ENCODE results near the gene TMEM150C. TPM values are rescaled to one million over a fixed set of nuclear protein-coding genes. Genes with fewer than 3 reads are reported as not detected.

TMEM150C gene
- total and polyA plus RNA-seq, 2 of the 8 experiments (the other 6 are each of a cell fraction or from before 2014, with no cell fraction given) = 1.5 to 1.7 TPM

DNA sequence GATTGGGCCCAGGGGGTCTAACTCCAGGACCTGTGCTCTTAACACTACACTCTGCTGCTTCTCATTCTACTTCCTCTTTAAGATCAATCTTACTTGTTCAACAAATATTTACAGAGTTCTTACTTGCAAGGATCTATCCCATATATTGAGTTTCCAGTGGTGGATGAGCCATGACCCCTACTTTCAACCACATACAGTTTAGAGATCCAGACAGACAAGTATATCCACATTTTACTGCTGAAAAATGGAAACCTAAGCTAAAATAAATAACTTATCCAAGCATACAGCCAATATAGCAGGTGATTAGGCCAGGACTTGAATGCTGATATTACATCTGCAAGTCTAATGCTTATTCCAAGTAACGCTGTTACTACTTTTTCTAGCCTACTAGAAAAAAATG, 18.7 kb downstream of the TMEM150C start:
- CTCF ChIA-PET (ENCODE audit: partially characterized antibody) = interaction anchor here (0.6 to 1.4 kb wide), 4 partner anchors 11 to 196 kb away, joined by 3 to 6 read pairs (median 3); no protein-coding TSS in a partner anchor
- no peak for TF ChIP-seq FOSL1 (IDR thresholded peaks at IDR 0.05; ENCODE audit: insufficient read depth, low read depth, low read length)
- TF ChIP-seq, protein P1, sequence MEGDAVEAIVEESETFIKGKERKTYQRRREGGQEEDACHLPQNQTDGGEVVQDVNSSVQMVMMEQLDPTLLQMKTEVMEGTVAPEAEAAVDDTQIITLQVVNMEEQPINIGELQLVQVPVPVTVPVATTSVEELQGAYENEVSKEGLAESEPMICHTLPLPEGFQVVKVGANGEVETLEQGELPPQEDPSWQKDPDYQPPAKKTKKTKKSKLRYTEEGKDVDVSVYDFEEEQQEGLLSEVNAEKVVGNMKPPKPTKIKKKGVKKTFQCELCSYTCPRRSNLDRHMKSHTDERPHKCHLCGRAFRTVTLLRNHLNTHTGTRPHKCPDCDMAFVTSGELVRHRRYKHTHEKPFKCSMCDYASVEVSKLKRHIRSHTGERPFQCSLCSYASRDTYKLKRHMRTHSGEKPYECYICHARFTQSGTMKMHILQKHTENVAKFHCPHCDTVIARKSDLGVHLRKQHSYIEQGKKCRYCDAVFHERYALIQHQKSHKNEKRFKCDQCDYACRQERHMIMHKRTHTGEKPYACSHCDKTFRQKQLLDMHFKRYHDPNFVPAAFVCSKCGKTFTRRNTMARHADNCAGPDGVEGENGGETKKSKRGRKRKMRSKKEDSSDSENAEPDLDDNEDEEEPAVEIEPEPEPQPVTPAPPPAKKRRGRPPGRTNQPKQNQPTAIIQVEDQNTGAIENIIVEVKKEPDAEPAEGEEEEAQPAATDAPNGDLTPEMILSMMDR (IDR thresholded peaks at IDR 0.05; ENCODE audit: control extremely low read depth in 1 of 3, insufficient read depth in 1 of 3, low read depth in 1 of 3, low read length in 3 of 3) = no peak
- TF ChIP-seq TCF12 (IDR thresholded peaks at IDR 0.05; ENCODE audit: low read depth, low read length) = no peak
- no peak for TF ChIP-seq SP1 (IDR thresholded peaks at IDR 0.05; ENCODE audit: low read depth, low read length)
- no peak for TF ChIP-seq BACH1 (IDR thresholded peaks at IDR 0.05; ENCODE audit: low read length)
- TF ChIP-seq, protein P2, sequence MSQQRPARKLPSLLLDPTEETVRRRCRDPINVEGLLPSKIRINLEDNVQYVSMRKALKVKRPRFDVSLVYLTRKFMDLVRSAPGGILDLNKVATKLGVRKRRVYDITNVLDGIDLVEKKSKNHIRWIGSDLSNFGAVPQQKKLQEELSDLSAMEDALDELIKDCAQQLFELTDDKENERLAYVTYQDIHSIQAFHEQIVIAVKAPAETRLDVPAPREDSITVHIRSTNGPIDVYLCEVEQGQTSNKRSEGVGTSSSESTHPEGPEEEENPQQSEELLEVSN (IDR thresholded peaks at IDR 0.05) = no peak
- no peak for TF ChIP-seq GABPA (IDR thresholded peaks at IDR 0.05; ENCODE audit: borderline replicate concordance, insufficient read depth, low read length)
- TF ChIP-seq RAD21 (IDR thresholded peaks at IDR 0.05 in 1 of 2, conservative IDR thresholded peaks at IDR 0.05 in 1 of 2; ENCODE audit: low read depth in 2 of 2, low read length in 2 of 2) = no peak
- TF ChIP-seq CEBPB (IDR thresholded peaks at IDR 0.05; ENCODE audit: low read depth, low read length) = no peak
- TF ChIP-seq PHF8 (conservative IDR thresholded peaks at IDR 0.05; ENCODE audit: low read depth, low read length) = no peak
- TF ChIP-seq, protein P3, sequence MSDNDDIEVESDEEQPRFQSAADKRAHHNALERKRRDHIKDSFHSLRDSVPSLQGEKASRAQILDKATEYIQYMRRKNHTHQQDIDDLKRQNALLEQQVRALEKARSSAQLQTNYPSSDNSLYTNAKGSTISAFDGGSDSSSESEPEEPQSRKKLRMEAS (IDR thresholded peaks at IDR 0.05) = no peak

More for the DNA sequence above, 18.7 kb downstream of the TMEM150C start:
- Histone ChIP-seq H3K4me2 (ENCODE audit: insufficient read depth in 1 of 2, low read depth in 2 of 2, low read length in 2 of 2) (no peak overlapping the region), H4K20me1 (replicated peaks in 1 of 2; ENCODE audit: control insufficient read depth in 1 of 2, insufficient read depth in 2 of 2, low read length in 2 of 2) (no peaks in the 10 kb centered on the region), H3K14ac (ENCODE audit: insufficient read length) (no peak overlapping the region), H4K91ac (replicated peaks; ENCODE audit: insufficient read length, low read length) (no peak overlapping the region), H4K8ac (ENCODE audit: extremely low read depth, insufficient read depth, low read length) (no peak overlapping the region), H3K56ac (replicated peaks; ENCODE audit: insufficient read length, low read depth, low read length) (no peak overlapping the region), H3K18ac (ENCODE audit: extremely low read depth, low read length) (no peak overlapping the region), H3K36me3 (ENCODE audit: control insufficient read depth in 2 of 4, insufficient read depth in 4 of 4, low read length in 3 of 4) (no peaks in the 10 kb centered on the region), H2AK5ac (ENCODE audit: low read depth, low read length) (no peak overlapping the region), H2BK20ac (ENCODE audit: low read length) (no peak overlapping the region), H2BK120ac (replicated peaks; ENCODE audit: low read depth, low read length) (no peak overlapping the region), H3K27me3 (replicated peaks in 1 of 4; ENCODE audit: control insufficient read depth in 3 of 4, extremely low read depth in 1 of 4, insufficient read depth in 3 of 4, low read length in 3 of 4) (no peaks in the 10 kb centered on the region), H2AFZ (ENCODE audit: low read length) (no peak overlapping the region), H3K23me2 (ENCODE audit: low read depth, low read length) (no peaks in the 10 kb centered on the region), H3K79me2 (ENCODE audit: control insufficient read depth in 1 of 2, insufficient read depth in 2 of 2, low read length in 2 of 2) (no peaks in the 10 kb centered on the region), H3K27ac (ENCODE audit: low read depth, low read length) (no peak overlapping the region), H2BK15ac (ENCODE audit: low read length) (no peak overlapping the region), H3K4me1 (replicated peaks in 1 of 4; ENCODE audit: control insufficient read depth in 3 of 4, insufficient read depth in 4 of 4, low read length in 3 of 4) (no peaks in the 10 kb centered on the region), H3K23ac (ENCODE audit: insufficient read length) (no peak overlapping the region), H3K4ac (replicated peaks; ENCODE audit: insufficient read length, low read depth, low read length) (no peak overlapping the region), H3K9ac (replicated peaks in 1 of 4; ENCODE audit: extremely low read depth in 1 of 4, low read depth in 3 of 4, low read length in 3 of 4) (no peak overlapping the region), H2BK12ac (ENCODE audit: low read depth, low read length) (no peak overlapping the region), H4K5ac (ENCODE audit: insufficient read length, low read depth, low read length) (no peak overlapping the region), H2BK5ac (ENCODE audit: low read depth, low read length) (no peak overlapping the region), H3K4me3 (ENCODE audit: extremely low read depth in 1 of 4, insufficient read depth in 2 of 4, low read depth in 3 of 4, low read length in 4 of 4) (no peak overlapping the region), H3K79me1 (ENCODE audit: low read depth, low read length) (no peaks in the 10 kb centered on the region), H3K9me3 (ENCODE audit: insufficient read depth in 2 of 2, low read depth in 1 of 2, low read length in 1 of 2) (no peaks in the 10 kb centered on the region)
- no peak for DNase-seq (ENCODE audit: low read depth in 1 of 2, low spot score in 2 of 2)
- POLR2A ChIA-PET (ENCODE audit: partially characterized antibody) = no interaction called here
- no peak for FAIRE-seq
- WGBS, 2 experiments (ENCODE audit: extremely low coverage in 1 of 2, insufficient coverage in 1 of 2, insufficient read length in 1 of 2, insufficient replicate concordance in 2 of 2, low coverage in 1 of 2, low lambda C conversion rate in 2 of 2, missing lambda C conversion rate in 1 of 2) = 95% methylated on average over 1 of the region's 1 CpG; no CpG with 5 or more reads in 1 of the 2 experiments

Data from H1 (cell line).